ENCODE results near the gene PRAC1. TPM values are rescaled to one million over a fixed set of nuclear protein-coding genes. Genes with fewer than 3 reads are reported as not detected.

PRAC1 gene
- total RNA-seq, 4 donors from 2014 or later, result not detected

DNA sequence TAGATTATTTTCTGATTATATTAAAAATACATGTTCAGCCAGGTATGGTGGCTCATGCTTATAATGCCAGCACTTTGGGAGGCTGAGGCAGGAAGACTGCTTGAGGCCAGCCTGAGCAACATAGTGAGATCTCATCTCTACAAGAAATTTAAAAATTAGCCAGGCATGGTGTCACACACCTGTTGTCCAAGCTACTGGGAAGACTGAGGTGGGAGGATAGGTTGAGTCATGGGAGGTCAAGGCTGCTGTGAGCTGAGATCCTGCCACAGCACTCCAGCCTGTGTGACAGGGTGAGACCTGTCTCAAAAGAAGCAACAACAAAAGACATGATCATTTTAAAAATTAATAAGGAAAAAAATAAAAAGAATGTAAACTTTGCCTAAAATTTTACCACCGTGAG is 40.7 kb downstream of the PRAC1 start:
- WGBS, result 71% methylated on average over 1 of the region's 1 CpG
- Histone ChIP-seq H3K27ac (replicated peaks in 1 of 4) (no peak overlapping the region), H3K27me3 (peaks cover 0 to 73% (median 9%) of the 10 kb centered on the region in 4 donors), H3K9me3 (no peaks in the 10 kb centered on the region), H3K36me3 (no peaks in the 10 kb centered on the region), H3K4me3 (no peak overlapping the region), H3K4me1 (peaks cover 0 to 9% (median 8%) of the 10 kb centered on the region in 4 donors)
- TF ChIP-seq, protein P1, sequence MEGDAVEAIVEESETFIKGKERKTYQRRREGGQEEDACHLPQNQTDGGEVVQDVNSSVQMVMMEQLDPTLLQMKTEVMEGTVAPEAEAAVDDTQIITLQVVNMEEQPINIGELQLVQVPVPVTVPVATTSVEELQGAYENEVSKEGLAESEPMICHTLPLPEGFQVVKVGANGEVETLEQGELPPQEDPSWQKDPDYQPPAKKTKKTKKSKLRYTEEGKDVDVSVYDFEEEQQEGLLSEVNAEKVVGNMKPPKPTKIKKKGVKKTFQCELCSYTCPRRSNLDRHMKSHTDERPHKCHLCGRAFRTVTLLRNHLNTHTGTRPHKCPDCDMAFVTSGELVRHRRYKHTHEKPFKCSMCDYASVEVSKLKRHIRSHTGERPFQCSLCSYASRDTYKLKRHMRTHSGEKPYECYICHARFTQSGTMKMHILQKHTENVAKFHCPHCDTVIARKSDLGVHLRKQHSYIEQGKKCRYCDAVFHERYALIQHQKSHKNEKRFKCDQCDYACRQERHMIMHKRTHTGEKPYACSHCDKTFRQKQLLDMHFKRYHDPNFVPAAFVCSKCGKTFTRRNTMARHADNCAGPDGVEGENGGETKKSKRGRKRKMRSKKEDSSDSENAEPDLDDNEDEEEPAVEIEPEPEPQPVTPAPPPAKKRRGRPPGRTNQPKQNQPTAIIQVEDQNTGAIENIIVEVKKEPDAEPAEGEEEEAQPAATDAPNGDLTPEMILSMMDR (IDR thresholded peaks at IDR 0.05), result no peak
- TF ChIP-seq POLR2AphosphoS5 (IDR thresholded peaks at IDR 0.05) (no peak), POLR2A (IDR thresholded peaks at IDR 0.05; ENCODE audit: low read depth) (no peak), EP300 (IDR thresholded peaks at IDR 0.05) (no peak)
- no peak for DNase-seq (ENCODE audit: extremely low spot score)
- intact Hi-C loops (cut with DNase I), result no loop called here

- no peak overlapping the region for H3K27ac ChIP-seq (replicated peaks in 1 of 4)
- TF ChIP-seq EP300 (IDR thresholded peaks at IDR 0.05) (no peak), POLR2A (IDR thresholded peaks at IDR 0.05; ENCODE audit: low read depth) (no peak), POLR2AphosphoS5 (IDR thresholded peaks at IDR 0.05) (no peak)
- TF ChIP-seq, protein P1 (IDR thresholded peaks at IDR 0.05), result no peak
- DNase-seq (ENCODE audit: extremely low spot score), result no peak
Measured at GRCh38 chr17:48679385-48680096, 42.8 kb downstream of the PRAC1 start.

GRCh38 chr17:48678141-48678971 is 44.0 kb downstream of the PRAC1 start:
- Histone ChIP-seq H3K27ac (replicated peaks in 1 of 4) (no peak overlapping the region), H3K4me3 (peak overlapping the region in 1 of 4 donors; percentile 21), H3K36me3 (no peaks in the 10 kb centered on the region), H3K9me3 (no peaks in the 10 kb centered on the region), H3K4me1 (peaks cover 0 to 9% (median 8%) of the 10 kb centered on the region in 4 donors), H3K27me3 (peaks cover 0 to 72% (median 9%) of the 10 kb centered on the region in 4 donors)
- TF ChIP-seq, protein P1 (IDR thresholded peaks at IDR 0.05), result peak; percentile 83 to 95 (median 93)
- TF ChIP-seq POLR2AphosphoS5 (IDR thresholded peaks at IDR 0.05), result no peak
- intact Hi-C loops (cut with DNase I), result loop anchor here (5.0 kb wide), 2 partner anchors 199 to 359 kb away; no protein-coding TSS in a partner anchor
- no peak for DNase-seq (ENCODE audit: extremely low spot score)
- WGBS, result 8% methylated on average over 31 of the region's 41 CpGs

More at GRCh38 chr17:48679385-48680096, 42.8 kb downstream of the PRAC1 start:
- intact Hi-C loops (cut with DNase I), result loop anchor here (5.0 kb wide), 2 partner anchors 198 to 358 kb away; no protein-coding TSS in a partner anchor
- Histone ChIP-seq H3K4me1 (peaks cover 0 to 9% (median 8%) of the 10 kb centered on the region in 4 donors), H3K9me3 (no peaks in the 10 kb centered on the region), H3K27me3 (peaks cover 0 to 69% (median 9%) of the 10 kb centered on the region in 4 donors), H3K4me3 (no peak overlapping the region), H3K36me3 (no peaks in the 10 kb centered on the region)
- 75% methylated on average over 5 of the region's 5 CpGs for WGBS

GRCh38 chr17:48676963-48677558 is 45.3 kb downstream of the PRAC1 start:
- Histone ChIP-seq H3K27ac (replicated peaks in 1 of 4) (no peak overlapping the region), H3K36me3 (no peaks in the 10 kb centered on the region), H3K4me3 (no peak overlapping the region), H3K27me3 (peaks cover 0 to 68% (median 7%) of the 10 kb centered on the region in 4 donors), H3K4me1 (peaks cover 1 to 13% (median 11%) of the 10 kb centered on the region in 4 donors), H3K9me3 (no peaks in the 10 kb centered on the region)
- intact Hi-C loops (cut with DNase I), result loop anchor here (5.0 kb wide), 2 partner anchors 200 to 360 kb away; no protein-coding TSS in a partner anchor
- 75% methylated on average over 6 of the region's 6 CpGs for WGBS
- DNase-seq (ENCODE audit: extremely low spot score), result no peak
- TF ChIP-seq, protein P1 (IDR thresholded peaks at IDR 0.05), result no peak
- TF ChIP-seq POLR2AphosphoS5 (IDR thresholded peaks at IDR 0.05), result no peak
- TF ChIP-seq EP300 (IDR thresholded peaks at IDR 0.05), result no peak
- TF ChIP-seq POLR2A (IDR thresholded peaks at IDR 0.05; ENCODE audit: low read depth), result no peak
